Hepatic stellate cell (primary cell): ENCODE measurements around the gene CPS1.

Experiments
- DNase-seq: peaks from one replicate; pipeline ENCODE4 v3.0.0; 2011; ENCODE audit warnings: low spot score

Gene CPS1

DNA sequence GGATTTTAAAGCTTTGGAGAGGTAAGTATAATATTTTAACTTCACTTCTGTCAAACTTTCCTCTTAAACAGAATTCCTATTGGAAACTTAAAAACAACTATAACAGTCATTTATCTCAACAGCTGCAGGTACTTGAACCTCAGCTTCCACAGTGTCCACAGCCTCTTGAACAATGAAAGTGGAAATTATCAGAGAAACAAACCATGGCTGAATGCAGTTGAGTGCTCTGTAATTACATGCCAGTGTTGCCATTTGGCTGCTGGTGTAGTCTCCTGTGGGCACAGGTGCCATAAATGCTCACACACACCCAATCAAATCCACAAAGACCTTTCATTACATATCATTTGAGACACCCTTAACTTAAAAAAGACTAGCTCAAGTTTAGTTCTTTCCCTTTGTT is 125.1 kb downstream of the CPS1 start:
- DNase-seq: no peak

DNA sequence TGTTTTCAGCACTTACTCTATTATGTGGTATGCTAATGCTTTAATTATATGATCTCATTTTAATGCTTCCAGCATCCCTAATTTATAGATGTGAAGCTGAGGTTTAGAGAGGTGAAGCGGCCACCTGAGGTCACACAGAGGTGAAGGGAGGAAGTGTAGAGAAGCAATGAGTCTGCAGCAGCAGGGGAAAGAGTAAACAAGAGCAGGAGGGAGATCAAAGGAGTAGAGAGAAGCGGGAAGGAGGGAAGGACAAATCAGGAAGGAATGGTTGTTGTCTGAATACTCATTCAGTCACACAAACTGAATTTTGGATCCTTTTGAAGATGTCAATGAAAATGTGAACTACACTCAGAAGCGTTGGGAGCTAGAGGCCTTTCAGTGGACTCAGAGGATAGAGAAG is 130.0 kb downstream of the CPS1 start:
- DNase-seq: no peak

DNA sequence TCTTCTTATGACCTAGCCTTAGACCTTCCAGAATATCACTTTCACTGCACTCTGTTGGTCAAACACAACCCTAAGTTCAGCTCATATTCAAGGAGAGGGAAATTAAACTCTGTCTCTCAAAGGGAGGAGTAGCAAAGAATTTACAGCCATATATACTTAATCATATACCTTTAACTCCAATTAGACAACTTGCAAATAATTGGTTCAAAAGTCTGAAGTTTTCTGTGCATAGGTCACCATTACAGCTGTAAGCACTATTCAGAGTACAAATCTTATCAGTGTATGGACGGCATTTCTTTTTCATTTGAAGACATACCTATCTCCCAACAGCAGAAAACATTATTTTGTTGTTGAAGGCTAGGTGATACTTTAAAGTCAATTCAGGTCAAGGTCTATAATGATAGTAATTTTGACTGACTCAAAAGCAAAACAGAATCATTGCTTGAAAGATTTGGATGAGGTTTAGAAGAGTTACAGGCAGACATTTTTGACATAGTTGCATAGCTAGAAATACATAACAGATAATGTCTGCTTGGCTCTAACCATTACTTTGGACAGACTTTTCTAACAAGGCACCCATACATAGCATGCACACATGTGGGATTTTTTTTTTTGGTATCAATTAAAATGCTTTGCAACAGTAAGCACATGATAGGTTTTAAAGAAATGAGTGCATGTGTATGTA is 131.5 kb downstream of the CPS1 start:
- DNase-seq: no peak

DNA sequence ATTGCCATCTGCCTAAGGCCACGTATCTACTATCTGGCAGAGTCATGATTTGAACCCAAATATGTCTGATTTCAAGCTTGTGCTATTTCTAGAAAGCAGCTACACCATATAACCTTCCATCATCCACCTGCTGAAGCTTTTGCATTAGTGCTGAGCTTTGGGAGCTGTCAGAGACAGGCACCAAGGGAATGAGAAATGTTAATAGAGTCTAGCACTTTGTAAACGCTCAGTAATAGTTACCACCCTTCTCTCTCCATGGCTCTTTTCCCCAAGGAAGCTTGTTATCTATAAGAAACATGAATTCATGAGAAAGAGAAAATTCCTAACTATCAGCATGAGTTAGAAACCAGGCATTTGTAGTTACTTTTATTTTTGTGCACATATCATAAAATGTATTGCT is 151.5 kb downstream of the CPS1 start:
- DNase-seq: no peak

DNA sequence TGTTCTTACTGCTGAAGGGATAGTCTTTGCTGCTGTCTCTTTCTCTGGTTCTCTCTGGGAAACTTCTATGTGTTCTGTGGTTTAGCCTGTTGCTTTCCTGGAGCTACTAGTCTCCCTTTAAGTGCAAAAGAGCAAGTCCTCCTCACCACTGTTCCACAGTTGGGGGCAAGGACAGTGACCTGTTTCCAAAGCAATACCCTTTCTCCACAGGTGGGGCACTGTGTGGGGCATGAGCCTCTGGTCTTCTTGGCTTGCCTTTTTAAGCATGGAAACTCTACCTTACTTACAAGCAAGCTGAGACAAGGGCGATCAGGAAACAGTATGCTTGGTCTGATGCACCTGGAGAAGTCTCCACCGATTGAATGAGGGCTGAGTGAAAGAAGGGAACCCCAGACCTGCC is 156.7 kb downstream of the CPS1 start:
- no peak for DNase-seq

DNA sequence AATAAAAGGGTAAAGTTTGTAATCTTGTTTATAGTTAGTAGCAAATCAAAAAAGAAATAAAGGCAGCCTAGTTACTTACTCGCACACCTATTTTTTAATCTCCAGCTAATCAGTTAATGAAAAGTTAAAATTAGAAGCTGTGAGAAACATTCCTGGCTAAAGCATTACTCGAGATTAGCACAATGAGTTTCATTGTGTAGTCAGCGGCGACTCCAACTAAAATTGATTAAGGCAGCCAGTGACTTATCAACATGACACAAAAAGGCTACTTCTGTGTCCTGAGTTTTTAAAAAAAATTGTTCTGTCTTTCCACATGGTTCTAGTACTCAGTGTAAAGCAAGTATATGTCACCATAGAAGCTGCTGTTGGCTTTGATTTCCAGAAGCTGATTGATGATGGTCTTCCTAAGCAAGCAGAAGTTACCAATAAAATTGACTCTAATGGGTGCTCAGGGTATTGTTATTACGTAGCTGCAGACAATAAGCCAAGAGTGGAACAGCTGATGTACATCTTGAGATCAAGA is 159.2 kb downstream of the CPS1 start:
- DNase-seq: no peak

DNA sequence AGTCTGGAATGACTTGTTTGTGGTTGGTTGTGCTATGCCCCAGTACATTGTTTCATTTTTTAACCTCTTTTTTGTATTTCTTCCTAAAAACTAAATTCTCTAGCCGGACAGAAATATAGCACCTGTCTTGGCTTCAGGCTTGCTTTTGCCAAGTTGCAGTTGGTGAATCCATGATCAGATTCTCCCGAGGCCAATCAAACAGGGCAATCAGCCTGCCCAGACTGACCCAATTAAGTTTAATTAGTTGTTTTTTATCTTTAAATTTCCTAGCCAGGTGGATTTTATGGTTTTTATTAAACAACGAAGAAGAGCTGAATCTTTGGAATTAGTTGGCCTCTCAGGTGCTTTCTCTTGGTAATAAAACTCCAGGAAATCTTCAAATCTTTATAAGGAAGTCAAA is 162.1 kb downstream of the CPS1 start:
- DNase-seq: no peak

DNA sequence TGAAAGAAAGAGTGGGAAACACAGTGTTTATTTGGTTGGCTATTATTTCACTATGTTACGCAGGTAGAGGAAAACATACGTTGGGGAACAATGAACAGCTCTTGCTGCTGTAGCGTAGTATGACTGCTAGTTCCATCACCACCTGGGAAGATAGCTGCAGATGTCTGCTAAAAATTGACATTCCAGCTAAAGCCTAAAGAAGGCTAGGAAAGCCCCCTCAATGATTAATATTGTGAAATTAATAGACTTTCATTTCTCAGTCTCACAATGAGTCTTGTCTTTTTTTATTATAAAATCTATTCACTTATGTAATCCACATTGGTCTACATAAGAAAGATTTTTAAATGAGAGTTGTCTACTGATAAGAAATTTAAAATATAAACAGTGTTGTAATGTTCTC is 165.7 kb downstream of the CPS1 start:
- DNase-seq: no peak

DNA sequence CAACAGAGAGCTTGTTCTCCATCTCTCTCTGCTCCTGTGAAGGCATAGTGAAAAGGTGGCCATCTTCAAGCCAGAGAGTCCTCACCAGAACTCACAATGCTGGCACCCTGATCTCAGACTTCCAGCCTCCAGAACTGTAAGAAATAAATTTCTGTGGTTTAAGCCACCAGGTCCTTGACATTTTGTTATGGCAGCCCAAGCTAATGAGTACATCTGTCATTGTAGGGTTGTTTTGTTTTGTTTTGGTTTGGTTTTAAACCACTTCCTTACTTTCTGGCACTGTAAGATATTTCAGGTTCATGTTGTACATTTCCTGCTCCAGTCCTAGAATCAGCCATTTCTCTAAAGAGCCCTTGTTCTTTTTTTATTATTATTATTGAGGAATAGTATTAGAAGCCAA is 171.2 kb downstream of the CPS1 start:
- no peak for DNase-seq
